GM23338 (cell line): ENCODE results near the gene BTBD3. TPM values are rescaled to one million over a fixed set of nuclear protein-coding genes. Genes with fewer than 3 reads are reported as not detected.

Experiments used
- ATAC-seq: fragments of 200-7000 bp; cut with Tn5 transposase; 3 replicates; pipeline ENCODE4 v1.9.1; 2020
- DNase-seq: peaks from one replicate; pipeline ENCODE4 v3.0.0-alpha.2; 2015; ENCODE audit warnings: low spot score
- H2AFZ ChIP-seq: fragments of 200-600 bp; sonication (generic); 2 replicates; pipeline ENCODE4 v1.8.0; 2016; ENCODE audit warnings: antibody characterized with exemption, mild to moderate bottlenecking, moderate library complexity
- H3F3A ChIP-seq: fragments of 200-600 bp; sonication (generic); replicated peaks from 2 replicates; pipeline ENCODE4 v1.8.0; 2017; ENCODE audit warnings: antibody characterized with exemption, mixed run types, low read depth
- H3K27ac ChIP-seq: fragments of 200-600 bp; sonication (generic); 2 replicates; pipeline ENCODE4 v1.6.1; 2016; ENCODE audit warnings: low read depth
- H3K27me3 ChIP-seq: fragments of 200-600 bp; sonication (generic); 2 replicates; pipeline ENCODE4 v1.8.0; 2016; ENCODE audit warnings: mild to moderate bottlenecking, mixed run types, moderate library complexity; ENCODE audit not compliant: insufficient read depth
- H3K36me3 ChIP-seq: fragments of 200-600 bp; sonication (generic); 2 replicates; pipeline ENCODE4 v1.8.0; 2016; ENCODE audit warnings: mild to moderate bottlenecking; ENCODE audit not compliant: insufficient read depth
- H3K4me1 ChIP-seq: fragments of 200-600 bp; sonication (generic); 2 replicates; pipeline ENCODE4 v1.8.0; 2016; ENCODE audit warnings: mild to moderate bottlenecking, moderate library complexity; ENCODE audit not compliant: insufficient read depth
- H3K4me2 ChIP-seq: fragments of 200-600 bp; sonication (generic); 2 replicates; pipeline ENCODE4 v1.7.1; 2017; ENCODE audit warnings: mixed run types
- H3K4me3 ChIP-seq: fragments of 200-600 bp; sonication (generic); 2 replicates; pipeline ENCODE4 v1.6.1; 2016; ENCODE audit warnings: mixed run types
- H3K79me2 ChIP-seq: fragments of 200-600 bp; sonication (generic); replicated peaks from 2 replicates; pipeline ENCODE4 v1.8.0; 2017; ENCODE audit warnings: mild to moderate bottlenecking; ENCODE audit not compliant: insufficient read depth
- H3K9me2 ChIP-seq: fragments of 200-600 bp; sonication (generic); 2 replicates; pipeline ENCODE4 v1.8.0; 2017; ENCODE audit not compliant: insufficient read depth
- H4K20me1 ChIP-seq: fragments of 200-600 bp; sonication (generic); replicated peaks from 2 replicates; pipeline ENCODE4 v1.8.0; 2017; ENCODE audit warnings: mild to moderate bottlenecking; ENCODE audit not compliant: insufficient read depth
- H3K27ac Mint-ChIP-seq: 2 replicates; pipeline ENCODE4 v1.8.0; 2020; ENCODE audit warnings: inconsistent platforms, mild to moderate bottlenecking, moderate library complexity, mixed read lengths
- H3K27me3 Mint-ChIP-seq: 3 replicates; pipeline ENCODE4 v1.8.0; 2022; ENCODE audit warnings: low read depth, mild to moderate bottlenecking, moderate library complexity, mixed read lengths, inconsistent platforms; ENCODE audit not compliant: insufficient read depth, poor library complexity
- H3K36me3 Mint-ChIP-seq: 3 replicates; pipeline ENCODE4 v1.8.0; 2021; ENCODE audit warnings: low read depth, mild to moderate bottlenecking, inconsistent platforms, moderate library complexity, mixed read lengths
- H3K4me1 Mint-ChIP-seq: 3 replicates; pipeline ENCODE4 v1.8.0; 2020; ENCODE audit warnings: mild to moderate bottlenecking, inconsistent platforms, mixed read lengths
- H3K4me3 Mint-ChIP-seq: 3 replicates; pipeline ENCODE4 v1.8.0; 2021; ENCODE audit warnings: moderate library complexity, mild to moderate bottlenecking, inconsistent platforms, mixed read lengths
- H3K9me3 Mint-ChIP-seq: 3 replicates; pipeline ENCODE4 v1.8.0; 2020; ENCODE audit warnings: moderate library complexity, mild to moderate bottlenecking, inconsistent platforms, mixed read lengths
- EZH2phosphoT487 ChIP-seq: fragments of 200-600 bp; sonication (generic); IDR thresholded peaks from one replicate; pipeline ENCODE4 v1.8.1; 2018; ENCODE audit warnings: antibody characterized with exemption; ENCODE audit not compliant: unreplicated experiment
- REST ChIP-seq: IDR thresholded peaks from one replicate; pipeline ENCODE4 v1.6.1; 2018; ENCODE audit warnings: antibody characterized with exemption; ENCODE audit not compliant: unreplicated experiment
- polyA plus RNA-seq: library from polyadenylated mRNA; unstranded; fragments of >200 nt; fragmentation: Nextera tagmentation; extraction: Ambion mirVana; gene quantifications from 2 replicates; pipeline ENCODE4 v1.2.1, GENCODE V29; 2016
- total RNA-seq: library from RNA; depleted of rRNA; stranded (reverse); fragments of >200 nt; shearing (Covaris generic); gene quantifications from 2 replicates; pipeline ENCODE4 v1.2.3, GENCODE V29; 2014
- TF ChIP-seq, protein P1 (sequence below): fragments of 250-450 bp; sonication (Bioruptor Pico); IDR thresholded peaks from 2 replicates; pipeline ENCODE4 v1.5.0; 2020; ENCODE audit warnings: mild to moderate bottlenecking, moderate library complexity

The BTBD3 gene
- total and polyA plus RNA-seq, 2 experiments from 2014 or later = 11.8 to 45.1 TPM

DNA sequence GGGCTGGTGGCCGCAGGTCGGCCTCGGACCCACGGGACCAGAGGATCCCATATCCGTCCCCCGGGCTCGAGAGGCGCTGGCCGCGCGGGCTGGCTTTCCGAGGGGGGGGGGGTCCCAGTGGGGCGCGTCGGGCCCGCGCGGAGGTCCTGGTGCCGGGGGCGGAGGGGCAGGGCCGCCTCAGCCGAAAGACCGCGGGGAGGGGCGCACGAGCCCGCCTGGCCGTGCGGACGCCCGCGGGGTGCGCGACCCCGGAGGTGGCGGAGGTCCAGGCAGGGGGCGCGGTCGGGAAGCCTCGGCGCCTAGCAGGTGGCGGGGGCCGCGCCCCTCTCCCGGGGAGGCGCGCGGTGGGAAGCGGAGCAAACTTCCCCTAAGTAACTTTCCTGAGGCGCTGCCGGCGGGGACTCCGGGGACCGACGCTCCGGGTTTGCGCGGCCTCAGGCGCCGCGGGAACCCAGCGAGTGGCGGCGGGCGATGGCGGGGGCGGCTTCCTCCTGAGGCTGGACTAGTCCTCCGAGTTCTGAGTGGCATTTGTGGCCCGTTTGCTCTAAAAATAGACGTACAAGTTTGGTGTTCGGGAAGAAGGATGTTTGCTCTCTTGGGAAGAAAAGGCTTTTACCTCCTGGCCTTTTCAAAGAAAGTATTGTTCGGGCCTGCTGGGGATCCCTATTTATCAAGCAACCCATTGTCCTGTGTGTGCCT is 26.5 kb upstream of the BTBD3 start (continued):
- TF ChIP-seq, protein P1, sequence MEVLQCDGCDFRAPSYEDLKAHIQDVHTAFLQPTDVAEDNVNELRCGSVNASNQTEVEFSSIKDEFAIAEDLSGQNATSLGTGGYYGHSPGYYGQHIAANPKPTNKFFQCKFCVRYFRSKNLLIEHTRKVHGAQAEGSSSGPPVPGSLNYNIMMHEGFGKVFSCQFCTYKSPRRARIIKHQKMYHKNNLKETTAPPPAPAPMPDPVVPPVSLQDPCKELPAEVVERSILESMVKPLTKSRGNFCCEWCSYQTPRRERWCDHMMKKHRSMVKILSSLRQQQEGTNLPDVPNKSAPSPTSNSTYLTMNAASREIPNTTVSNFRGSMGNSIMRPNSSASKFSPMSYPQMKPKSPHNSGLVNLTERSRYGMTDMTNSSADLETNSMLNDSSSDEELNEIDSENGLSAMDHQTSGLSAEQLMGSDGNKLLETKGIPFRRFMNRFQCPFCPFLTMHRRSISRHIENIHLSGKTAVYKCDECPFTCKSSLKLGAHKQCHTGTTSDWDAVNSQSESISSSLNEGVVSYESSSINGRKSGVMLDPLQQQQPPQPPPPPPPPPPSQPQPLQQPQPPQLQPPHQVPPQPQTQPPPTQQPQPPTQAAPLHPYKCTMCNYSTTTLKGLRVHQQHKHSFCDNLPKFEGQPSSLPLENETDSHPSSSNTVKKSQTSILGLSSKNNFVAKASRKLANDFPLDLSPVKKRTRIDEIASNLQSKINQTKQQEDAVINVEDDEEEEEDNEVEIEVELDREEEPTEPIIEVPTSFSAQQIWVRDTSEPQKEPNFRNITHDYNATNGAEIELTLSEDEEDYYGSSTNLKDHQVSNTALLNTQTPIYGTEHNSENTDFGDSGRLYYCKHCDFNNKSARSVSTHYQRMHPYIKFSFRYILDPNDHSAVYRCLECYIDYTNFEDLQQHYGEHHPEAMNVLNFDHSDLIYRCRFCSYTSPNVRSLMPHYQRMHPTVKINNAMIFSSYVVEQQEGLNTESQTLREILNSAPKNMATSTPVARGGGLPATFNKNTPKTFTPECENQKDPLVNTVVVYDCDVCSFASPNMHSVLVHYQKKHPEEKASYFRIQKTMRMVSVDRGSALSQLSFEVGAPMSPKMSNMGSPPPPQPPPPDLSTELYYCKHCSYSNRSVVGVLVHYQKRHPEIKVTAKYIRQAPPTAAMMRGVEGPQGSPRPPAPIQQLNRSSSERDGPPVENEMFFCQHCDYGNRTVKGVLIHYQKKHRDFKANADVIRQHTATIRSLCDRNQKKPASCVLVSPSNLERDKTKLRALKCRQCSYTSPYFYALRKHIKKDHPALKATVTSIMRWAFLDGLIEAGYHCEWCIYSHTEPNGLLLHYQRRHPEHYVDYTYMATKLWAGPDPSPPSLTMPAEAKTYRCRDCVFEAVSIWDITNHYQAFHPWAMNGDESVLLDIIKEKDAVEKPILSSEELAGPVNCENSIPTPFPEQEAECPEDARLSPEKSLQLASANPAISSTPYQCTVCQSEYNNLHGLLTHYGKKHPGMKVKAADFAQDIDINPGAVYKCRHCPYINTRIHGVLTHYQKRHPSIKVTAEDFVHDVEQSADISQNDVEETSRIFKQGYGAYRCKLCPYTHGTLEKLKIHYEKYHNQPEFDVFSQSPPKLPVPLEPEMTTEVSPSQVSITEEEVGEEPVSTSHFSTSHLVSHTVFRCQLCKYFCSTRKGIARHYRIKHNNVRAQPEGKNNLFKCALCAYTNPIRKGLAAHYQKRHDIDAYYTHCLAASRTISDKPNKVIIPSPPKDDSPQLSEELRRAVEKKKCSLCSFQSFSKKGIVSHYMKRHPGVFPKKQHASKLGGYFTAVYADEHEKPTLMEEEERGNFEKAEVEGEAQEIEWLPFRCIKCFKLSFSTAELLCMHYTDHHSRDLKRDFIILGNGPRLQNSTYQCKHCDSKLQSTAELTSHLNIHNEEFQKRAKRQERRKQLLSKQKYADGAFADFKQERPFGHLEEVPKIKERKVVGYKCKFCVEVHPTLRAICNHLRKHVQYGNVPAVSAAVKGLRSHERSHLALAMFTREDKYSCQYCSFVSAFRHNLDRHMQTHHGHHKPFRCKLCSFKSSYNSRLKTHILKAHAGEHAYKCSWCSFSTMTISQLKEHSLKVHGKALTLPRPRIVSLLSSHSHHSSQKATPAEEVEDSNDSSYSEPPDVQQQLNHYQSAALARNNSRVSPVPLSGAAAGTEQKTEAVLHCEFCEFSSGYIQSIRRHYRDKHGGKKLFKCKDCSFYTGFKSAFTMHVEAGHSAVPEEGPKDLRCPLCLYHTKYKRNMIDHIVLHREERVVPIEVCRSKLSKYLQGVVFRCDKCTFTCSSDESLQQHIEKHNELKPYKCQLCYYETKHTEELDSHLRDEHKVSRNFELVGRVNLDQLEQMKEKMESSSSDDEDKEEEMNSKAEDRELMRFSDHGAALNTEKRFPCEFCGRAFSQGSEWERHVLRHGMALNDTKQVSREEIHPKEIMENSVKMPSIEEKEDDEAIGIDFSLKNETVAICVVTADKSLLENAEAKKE (CRISPR knock-in tag) = no peak
- no peak for TF ChIP-seq EZH2phosphoT487

DNA sequence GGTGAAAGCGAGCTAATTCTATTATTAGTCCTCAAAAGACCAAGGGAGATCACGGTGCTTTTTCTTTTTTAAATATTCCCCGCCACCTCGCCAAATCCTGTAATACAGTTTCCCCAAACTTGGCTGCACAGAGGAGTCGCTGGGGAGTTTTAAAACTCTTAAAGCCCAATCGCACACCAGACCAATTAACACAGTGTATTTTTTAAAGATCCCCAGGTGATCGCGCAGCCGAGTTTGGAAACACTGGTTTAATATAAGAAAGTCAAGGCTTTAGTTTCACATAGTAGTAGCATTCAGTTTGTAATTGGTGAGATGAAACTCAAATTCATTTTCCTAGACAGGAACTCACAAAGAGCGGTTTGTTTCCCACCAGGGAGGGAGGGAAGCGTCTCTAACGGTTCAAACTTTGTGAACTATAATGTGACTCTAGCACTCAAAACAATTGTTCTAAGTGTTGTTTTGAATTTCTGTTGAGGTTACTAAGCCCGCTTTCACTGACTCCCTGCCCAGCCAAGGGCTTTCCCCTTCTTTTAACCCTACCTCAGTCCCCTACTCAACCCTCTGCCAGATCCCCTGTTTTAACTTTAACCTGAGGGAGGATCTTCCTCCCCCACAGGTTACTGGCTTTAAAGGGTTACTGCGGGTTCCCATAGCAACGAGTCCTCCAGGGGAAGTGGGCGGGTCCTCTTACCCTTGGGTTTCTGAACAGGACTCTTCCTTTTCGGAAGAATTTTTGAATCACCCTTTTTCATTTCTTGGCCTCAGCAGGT is 25.7 kb upstream of the BTBD3 start:
- H2AFZ ChIP-seq = peak overlapping the region; percentile 38
- H3K27ac Mint-ChIP-seq = peak overlapping the region; percentile 86
- TF ChIP-seq EZH2phosphoT487 (no peak), REST (no peak)

More for the DNA sequence above, 25.7 kb upstream of the BTBD3 start:
- ATAC-seq (peak; percentile 65), DNase-seq (peak; percentile 97)
- no peaks in the 10 kb centered on the region for H3K9me3 Mint-ChIP-seq
- H3K4me3 ChIP-seq = peak overlapping the region; percentile 69
- 0 out of 2 replicates have a peak, but pooled peaks cover 7% of the 10 kb centered on the region for H4K20me1 ChIP-seq
- H3K27me3 ChIP-seq = peaks cover 16% of the 10 kb centered on the region
- no peaks in the 10 kb centered on the region for H3K36me3 Mint-ChIP-seq
- no peaks in the 10 kb centered on the region for H3K9me2 ChIP-seq
- peak overlapping the region; percentile 11; the same call in 1 of the 2 replicates for H3K27ac ChIP-seq
- peaks cover 43% of the 10 kb centered on the region for H3K4me1 Mint-ChIP-seq
- peak overlapping the region; percentile 86 for H3K4me2 ChIP-seq
- peak overlapping the region; percentile 93 for H3K4me3 Mint-ChIP-seq
- H3K36me3 ChIP-seq = no peaks in the 10 kb centered on the region
- peaks cover 52% of the 10 kb centered on the region for H3K79me2 ChIP-seq
- H3K4me1 ChIP-seq = peaks cover 29% of the 10 kb centered on the region
- H3K27me3 Mint-ChIP-seq = peaks cover 1% of the 10 kb centered on the region
- no peaks in the 10 kb centered on the region for H3F3A ChIP-seq
